MCF 10A (cell line): ENCODE measurements around the gene RPS28. TPM values are rescaled to one million over a fixed set of nuclear protein-coding genes. Genes with fewer than 3 reads are reported as not detected.
"Not testable (repeated sequence)": the region's sequence is repeated elsewhere in the genome, so short reads cannot be mapped to it uniquely, and the experiment has no call there.

Experiments used
- Bru-seq: library from RNA; stranded (reverse); fragments of 400-500 nt; gene quantifications from one replicate; lab custom pipeline; 2021; lab: Mats Ljungman, UMichigan
- BruChase-seq, 2 experiments: library from RNA; stranded (reverse); fragments of 400-500 nt; gene quantifications; one replicate each; lab custom pipeline; 2021; lab: Mats Ljungman, UMichigan
- BruUV-seq: library from RNA; stranded (reverse); fragments of 400-500 nt; replicated peaks from 2 replicates; lab custom pipeline; 2021; lab: Mats Ljungman, UMichigan
- CTCF ChIA-PET: fragments of 300-600 bp; sonication (Branson Sonifier 250); formaldehyde crosslinking; extraction: SDS; loops from one replicate; lab custom pipeline; 2021; ENCODE audit warnings: antibody characterized with exemption, inconsistent platforms; lab: Yijun Ruan, JAX
- POLR2A ChIA-PET: fragments of 300-600, 350-650 bp; sonication (Branson Sonifier 250); formaldehyde crosslinking; extraction: SDS; loops from one replicate; lab custom pipeline; 2020; ENCODE audit warnings: antibody characterized with exemption, inconsistent platforms; lab: Yijun Ruan, JAX
- DNase-seq: peaks from one replicate; pipeline ENCODE4 v3.0.0-alpha.2; 2018; ENCODE audit not compliant: unreplicated experiment
- H3K27ac Mint-ChIP-seq: one replicate; pipeline ENCODE4 v1.8.0; 2022; ENCODE audit warnings: mild to moderate bottlenecking, low read depth, mixed read lengths; ENCODE audit not compliant: unreplicated experiment
- H3K27me3 Mint-ChIP-seq: one replicate; pipeline ENCODE4 v1.8.0; 2022; ENCODE audit warnings: mixed read lengths; ENCODE audit not compliant: insufficient read depth, unreplicated experiment
- H3K36me3 Mint-ChIP-seq: one replicate; pipeline ENCODE4 v1.8.0; 2022; ENCODE audit warnings: mild to moderate bottlenecking, moderate library complexity, mixed read lengths; ENCODE audit not compliant: insufficient read depth, unreplicated experiment
- H3K4me1 Mint-ChIP-seq: one replicate; pipeline ENCODE4 v1.8.0; 2022; ENCODE audit warnings: mixed read lengths; ENCODE audit not compliant: insufficient read depth, unreplicated experiment
- H3K4me3 Mint-ChIP-seq: one replicate; pipeline ENCODE4 v1.8.0; 2022; ENCODE audit warnings: mild to moderate bottlenecking, moderate library complexity, mixed read lengths; ENCODE audit not compliant: unreplicated experiment
- H3K9me3 Mint-ChIP-seq: one replicate; pipeline ENCODE4 v1.8.0; 2022; ENCODE audit warnings: mixed read lengths; ENCODE audit not compliant: unreplicated experiment
- CTCF ChIP-seq: fragments of 200-600 bp; IDR thresholded peaks from one replicate; pipeline ENCODE4 v1.8.0; 2022; ENCODE audit warnings: antibody characterized with exemption, mild to moderate bottlenecking; ENCODE audit not compliant: unreplicated experiment
- intact Hi-C: fragments of 100-400 bp; cut with micrococcal nuclease; formaldehyde crosslinking; loops from 2 replicates; pipeline ENCODE4 v1.14.1; 2022
- long read RNA-seq: library from polyadenylated mRNA; stranded (forward); transcript quantifications from one replicate; pipeline ENCODE4 v2.0.0, GENCODE V29; 2022
- total RNA-seq: library from RNA; stranded (reverse); gene quantifications from 2 replicates; pipeline ENCODE4 v1.2.3, GENCODE V29; 2022

RPS28 gene
- 2,247 and 2,362 TPM in 2 replicates for total RNA-seq
- percentile 97 among the genes with signal in this experiment for Bru-seq, nascent RNA
- BruChase-seq, experiment 1, labeled RNA remaining after a 6-hour chase, result percentile 94 among the genes with signal in this experiment
- BruChase-seq, experiment 2, labeled RNA remaining after a 2-hour chase, result percentile 92 among the genes with signal in this experiment
- long read RNA-seq, transcript RPS28-203 (4 exons, 1,326 nt), result major isoform, 737 of 754 reads
- long read RNA-seq, partial matches to known transcripts, result 4 of 754 reads
- long read RNA-seq, other reads (novel, unspliced or antisense), result 10 of 754 reads

- BruUV-seq, result TSS peak; percentile 87
- Mint-ChIP-seq H3K4me3 (peak within 1 kb of the TSS; percentile 88), H3K9me3 (no peaks in the 10 kb centered on the region), H3K4me1 (peaks cover 7% of the 10 kb centered on the region), H3K36me3 (peaks cover 58% of the 10 kb centered on the region), H3K27me3 (no peaks in the 10 kb centered on the region), H3K27ac (peak within 1 kb of the TSS; percentile 90)
- POLR2A ChIA-PET, result interaction anchor here (0.6 to 6.7 kb wide), 23 partner anchors 9 to 1775 kb away, joined by 3 to 70 read pairs (median 4); partner anchors contain the start of genes CD320, HNRNPM, MARCHF2 and RAB11B
- intact Hi-C loops, result no loop called here
- TF ChIP-seq CTCF, result no peak
- CTCF ChIA-PET, result interaction anchor here (0.5 to 1.2 kb wide), 5 partner anchors 14 to 205 kb away, joined by 3 to 5 read pairs (median 3); no protein-coding TSS in a partner anchor
- peak; percentile 96 for DNase-seq
Observed at GRCh38 chr19:8321067-8321985, at the start of gene RPS28, which contains the start of gene NDUFA7. RPS28 (plus strand) TSS chr19:8321496; CDS start chr19:8321531, 35 bp downstream. NDUFA7 (minus strand) TSS chr19:8321375; CDS start chr19:8321358, 17 bp downstream.

- H3K27me3 Mint-ChIP-seq, H3K4me3 Mint-ChIP-seq, H3K4me1 Mint-ChIP-seq, H3K9me3 Mint-ChIP-seq, intact Hi-C loops, DNase-seq, CTCF ChIA-PET, H3K27ac Mint-ChIP-seq, POLR2A ChIA-PET, BruUV-seq, H3K36me3 Mint-ChIP-seq: not testable (repeated sequence)
Observed at GRCh38 chr19:8276508-8276907, 44.8 kb upstream of the RPS28 start.

- POLR2A ChIA-PET, intact Hi-C loops, BruUV-seq, DNase-seq, H3K4me1 Mint-ChIP-seq, H3K27ac Mint-ChIP-seq, H3K27me3 Mint-ChIP-seq, CTCF ChIA-PET, H3K4me3 Mint-ChIP-seq, H3K9me3 Mint-ChIP-seq, H3K36me3 Mint-ChIP-seq: not testable (repeated sequence)
Observed at GRCh38 chr19:8291337-8291736, 30.0 kb upstream of the RPS28 start.

GRCh38 chr19:8302357-8302691 lies 19.0 kb upstream of the RPS28 start:
- no peak for TF ChIP-seq CTCF
- POLR2A ChIA-PET, result no interaction called here
- intact Hi-C loops, result no loop called here
- Mint-ChIP-seq H3K27ac (no peak overlapping the region), H3K9me3 (no peaks in the 10 kb centered on the region), H3K27me3 (no peaks in the 10 kb centered on the region), H3K4me1 (peaks cover 4% of the 10 kb centered on the region), H3K36me3 (peaks cover 12% of the 10 kb centered on the region), H3K4me3 (no peak overlapping the region)
- CTCF ChIA-PET, result interaction anchor here (0.5 to 1.1 kb wide), 2 partner anchors 49 to 756 kb away, joined by 3 to 5 read pairs; no protein-coding TSS in a partner anchor
- BruUV-seq, result no TSS peak
- DNase-seq, result no peak
